Stimulated activated CD8-positive, alpha-beta memory T cell treated with anti-CD3 and anti-CD28 coated beads, Interleukin-12 subunit alpha, Interleukin-12 subunit beta, amount 100 ng/mL, for 24 hours (primary cell): ENCODE data around the gene CMTM1.
"Not testable (repeated sequence)": the region's sequence is repeated elsewhere in the genome, so short reads cannot be mapped to it uniquely, and the experiment has no call there.

Source experiments
- DNase-seq: peaks from one replicate; pipeline ENCODE4 v3.0.0-alpha.2; 2020; ENCODE audit errors: extremely low read depth

The CMTM1 gene

DNA sequence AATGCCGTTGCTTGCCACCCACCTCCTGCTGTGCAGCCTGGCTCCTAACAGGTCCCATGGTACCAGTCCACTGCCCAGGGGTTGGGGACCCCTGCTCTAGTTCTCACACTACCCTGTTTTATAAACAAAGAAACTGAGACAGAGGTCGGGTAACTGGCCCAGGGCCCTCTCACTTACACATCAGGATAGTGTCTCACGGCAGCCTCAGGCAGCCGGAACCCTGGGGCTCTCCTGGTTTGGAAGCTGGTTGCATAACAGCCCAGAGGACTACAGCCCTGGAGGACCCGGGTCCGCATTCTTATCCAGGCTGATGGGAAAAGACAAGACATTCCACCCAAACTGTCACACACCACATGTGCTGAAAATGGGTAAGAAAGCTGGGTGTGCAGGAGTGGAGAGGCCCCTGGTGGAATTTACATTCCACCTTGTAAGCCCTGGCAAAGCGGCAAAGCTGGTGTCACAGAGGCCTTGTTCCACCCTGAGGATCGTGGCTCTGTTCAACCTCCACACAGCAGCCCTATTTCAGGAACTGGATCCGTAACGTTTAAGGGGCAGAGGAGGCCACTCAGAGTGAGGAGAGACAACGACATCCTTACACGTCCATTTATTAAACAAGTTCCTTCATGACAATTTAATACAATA, 48.0 kb downstream of the CMTM1 start:
- no peak for DNase-seq

DNA sequence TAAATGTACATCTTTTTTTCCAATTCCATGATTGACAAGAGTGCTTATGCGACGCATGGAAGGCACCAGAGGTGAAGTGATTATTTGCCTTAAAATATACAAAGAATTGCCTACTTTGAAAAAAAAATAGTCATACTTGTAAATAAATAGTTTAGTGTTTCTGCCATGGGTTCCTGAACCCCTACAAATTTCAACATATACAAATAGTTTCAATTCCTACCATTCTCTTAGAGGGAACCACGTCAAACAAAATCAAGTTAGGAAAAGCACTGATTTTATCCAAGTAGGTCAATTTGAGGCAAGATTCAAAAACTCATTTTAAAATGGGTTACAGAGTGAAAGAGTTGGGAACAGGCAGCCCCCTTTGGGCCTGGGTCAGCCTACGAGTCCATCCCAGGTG, 49.9 kb downstream of the CMTM1 start:
- DNase-seq, result no peak

DNA sequence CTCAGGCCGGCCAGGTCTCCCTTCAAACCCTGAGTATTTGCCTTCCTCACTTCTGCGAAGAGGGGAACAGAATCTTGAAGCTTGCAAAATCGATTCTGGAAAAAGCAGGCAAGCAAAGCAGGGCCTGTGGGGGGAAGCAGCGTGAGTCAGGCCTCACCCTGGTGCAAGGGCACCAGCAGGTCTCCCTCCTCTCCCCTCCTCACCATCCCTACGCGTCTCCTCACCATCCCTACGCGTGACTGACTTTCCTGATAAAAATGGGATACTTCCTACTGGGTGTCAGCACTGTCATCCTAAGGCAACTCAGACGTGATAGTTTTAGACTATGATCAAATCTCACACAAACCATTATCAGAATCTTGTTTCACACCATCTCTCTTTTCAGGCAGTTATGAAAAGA, 50.4 kb downstream of the CMTM1 start:
- DNase-seq, result no peak

DNA sequence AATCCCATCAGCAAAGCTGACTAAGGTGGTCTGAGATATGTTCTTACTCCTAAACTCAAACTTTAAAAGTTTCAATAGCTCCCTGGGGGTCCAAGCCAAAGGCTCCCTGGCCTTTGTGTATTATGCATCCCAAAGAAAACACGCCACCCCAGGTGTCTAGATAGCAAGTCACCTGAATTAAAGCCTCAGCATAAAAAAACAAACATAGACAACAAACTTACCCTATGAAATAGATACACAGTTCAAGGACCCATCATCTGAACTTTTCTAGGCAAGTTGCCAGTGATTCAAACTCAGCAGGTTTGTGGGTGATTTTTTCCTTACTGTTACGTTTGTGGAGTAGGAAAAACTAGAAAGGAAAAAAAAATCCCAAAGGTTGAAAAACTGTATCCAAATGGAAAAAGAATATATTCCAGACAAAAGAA, 50.8 kb downstream of the CMTM1 start:
- no peak for DNase-seq

DNA sequence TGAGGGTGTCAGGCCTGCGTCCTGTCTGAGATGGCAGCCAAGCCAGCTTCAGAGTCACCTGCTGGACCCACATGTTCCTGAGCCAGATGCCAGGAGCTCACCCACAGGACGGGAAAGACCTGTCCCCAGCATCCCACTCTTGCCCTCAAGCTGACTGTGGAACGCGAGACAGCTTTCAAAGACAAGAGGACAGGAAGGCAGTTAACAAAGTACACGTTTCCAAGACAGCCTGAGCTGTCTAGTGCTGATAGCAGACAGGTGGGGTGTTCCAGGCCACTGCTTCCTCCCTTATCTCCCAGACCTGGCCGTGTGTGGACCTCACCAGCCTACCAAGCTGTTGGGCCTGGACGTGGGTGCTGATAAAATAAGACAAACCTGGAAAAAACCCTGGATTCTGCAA, 51.5 kb downstream of the CMTM1 start:
- DNase-seq, result no peak

DNA sequence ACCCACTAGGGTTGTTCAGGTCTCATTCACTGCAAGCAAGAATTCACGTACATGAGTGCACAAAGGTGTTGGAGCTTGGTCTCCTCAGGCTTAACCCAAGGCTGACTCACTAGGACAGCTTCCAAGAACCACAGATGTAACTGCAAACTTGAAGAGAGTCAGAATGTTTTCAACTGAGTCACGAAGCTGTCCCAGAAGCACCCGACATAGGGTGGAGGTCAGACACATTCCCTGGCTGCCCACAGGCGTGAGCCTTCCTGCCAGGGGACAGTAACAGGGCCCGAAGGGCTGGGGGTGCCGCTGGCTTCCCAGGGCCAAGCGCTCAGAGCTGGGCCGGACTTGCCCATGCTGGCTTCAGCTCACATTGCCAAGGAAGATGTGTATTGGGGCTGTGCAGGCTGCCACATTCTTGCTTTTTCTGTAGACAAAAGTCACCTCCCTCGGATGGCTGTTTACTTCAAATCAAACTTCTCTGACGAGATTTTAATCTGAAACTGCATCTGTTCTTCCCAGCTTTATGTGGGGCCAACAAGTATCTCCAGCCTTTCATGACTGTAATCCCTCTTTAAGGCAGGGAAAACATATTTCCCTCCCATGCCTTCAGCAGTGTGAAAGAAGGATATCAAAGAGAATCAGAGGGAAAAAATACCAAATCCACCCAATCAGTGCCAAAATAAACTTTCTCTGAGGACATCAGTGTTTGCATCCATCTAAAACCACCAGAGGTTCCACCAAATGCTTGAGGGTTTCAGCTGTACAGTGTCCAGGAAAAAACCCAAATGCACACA, 52.5 kb downstream of the CMTM1 start:
- no peak for DNase-seq

DNA sequence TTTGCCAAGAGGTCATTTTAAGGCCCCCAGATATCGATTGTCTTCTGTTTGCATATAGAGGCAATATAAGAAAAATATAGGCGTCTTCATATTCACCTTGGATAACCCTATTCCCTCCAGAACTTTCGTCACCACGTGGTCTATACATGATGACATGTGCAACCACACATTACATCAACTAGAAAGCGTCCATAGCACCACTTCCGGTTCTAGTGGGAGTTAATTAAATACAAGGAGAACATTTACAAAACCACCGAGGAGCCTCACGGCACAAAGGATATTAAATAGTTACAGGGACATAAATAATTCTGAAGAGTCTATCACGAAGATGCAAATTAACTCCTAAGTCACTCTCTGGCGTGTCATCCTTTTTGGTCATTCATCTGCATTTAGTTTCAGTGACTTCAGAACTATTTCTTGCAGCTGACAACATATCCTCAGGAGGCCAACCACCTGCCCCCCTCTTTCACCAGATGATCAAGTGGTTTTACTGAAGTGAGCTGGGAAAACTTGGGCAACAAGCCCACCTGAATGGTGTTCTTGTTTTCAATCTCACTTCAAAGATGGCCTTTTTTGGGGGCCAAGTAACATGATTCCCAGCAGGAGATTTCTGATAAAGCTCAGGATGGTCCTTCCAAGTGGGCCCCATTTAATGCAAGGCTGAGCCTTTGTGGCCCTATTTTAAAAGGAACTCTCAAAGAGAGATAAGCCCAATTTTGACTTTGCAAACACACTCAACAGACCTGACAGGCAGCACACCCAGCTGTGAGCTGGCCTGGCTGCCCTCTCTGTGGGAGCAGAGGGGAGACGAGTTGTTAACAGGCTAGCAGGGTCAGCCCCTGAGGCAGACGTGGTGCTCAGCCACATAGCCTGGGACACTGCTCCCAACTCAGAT, 53.5 kb downstream of the CMTM1 start:
- DNase-seq, result no peak

DNA sequence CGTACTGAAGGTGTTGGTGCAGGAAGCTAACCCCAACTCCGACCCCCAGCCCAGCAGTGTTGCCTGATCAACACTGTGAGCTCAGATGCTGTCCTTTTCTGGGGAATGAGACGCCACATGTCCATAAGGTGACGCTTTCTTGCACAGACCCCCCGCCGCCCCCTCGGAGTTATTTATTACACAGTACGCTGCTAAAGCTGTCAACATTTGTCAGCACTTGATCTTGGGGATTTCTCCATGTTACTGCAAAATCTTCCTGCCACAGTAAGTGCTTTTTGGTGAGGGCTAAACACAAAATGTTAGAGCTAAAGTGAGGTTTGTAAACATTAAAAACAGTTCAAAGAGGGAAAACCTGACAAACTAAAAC, 54.2 kb downstream of the CMTM1 start:
- no peak for DNase-seq

DNA sequence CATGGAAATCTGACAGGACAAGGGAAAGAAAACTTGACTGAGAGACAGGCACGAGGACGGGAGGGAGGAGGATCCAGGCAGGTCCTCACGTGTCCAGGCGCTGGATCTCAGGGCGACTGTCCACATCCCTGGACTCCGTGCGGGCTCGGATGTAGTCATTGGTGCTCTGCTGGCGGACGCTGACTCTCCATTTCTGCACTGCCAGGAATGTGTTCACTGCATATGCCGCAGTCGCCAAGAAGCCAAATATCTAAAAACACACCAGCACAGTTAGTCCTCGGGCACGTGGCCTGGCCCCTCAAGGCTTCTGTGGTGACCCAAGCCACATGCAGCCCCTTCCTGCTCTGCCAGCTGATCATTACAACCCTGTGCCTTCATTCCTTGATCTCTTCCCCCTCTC, 55.7 kb downstream of the CMTM1 start:
- DNase-seq, result no peak

DNA sequence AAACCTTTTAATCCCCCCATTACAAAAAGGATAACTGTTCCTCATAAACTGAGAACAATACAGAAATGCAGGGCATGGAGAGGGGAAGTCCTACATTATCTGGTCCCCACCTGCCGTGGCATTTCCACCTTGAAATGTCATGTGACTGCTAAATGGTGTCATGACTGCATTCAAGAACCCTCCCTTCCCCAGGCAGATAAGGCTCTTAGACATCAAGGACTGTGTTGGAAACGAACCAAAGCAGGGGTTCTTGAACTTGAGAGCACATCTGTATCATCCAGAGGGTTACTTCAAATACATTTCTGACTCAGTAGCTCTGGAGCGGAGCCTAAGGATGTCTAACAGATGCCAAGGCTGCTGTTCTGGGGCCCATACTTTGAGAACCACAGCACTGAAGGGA, 56.6 kb downstream of the CMTM1 start:
- DNase-seq, result no peak

DNA sequence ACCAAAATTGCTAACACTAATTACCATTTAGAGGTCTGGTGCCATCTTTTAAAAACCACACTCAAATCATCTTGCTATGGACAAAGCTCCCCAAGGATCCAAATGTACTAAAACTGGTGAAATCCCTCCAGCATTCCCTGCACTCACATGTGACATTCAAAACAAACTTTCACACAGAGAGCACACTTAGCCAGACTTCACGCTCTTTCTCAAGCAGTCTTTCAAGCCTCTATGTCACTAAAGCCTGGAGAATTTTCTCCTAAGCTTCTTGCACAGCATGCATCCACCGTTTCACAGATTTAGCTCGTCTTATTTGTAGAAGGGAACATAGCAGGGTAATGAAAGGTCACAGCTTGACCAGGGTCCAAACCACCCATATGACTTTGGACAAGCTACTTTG, 57.5 kb downstream of the CMTM1 start:
- DNase-seq, result no peak

DNA sequence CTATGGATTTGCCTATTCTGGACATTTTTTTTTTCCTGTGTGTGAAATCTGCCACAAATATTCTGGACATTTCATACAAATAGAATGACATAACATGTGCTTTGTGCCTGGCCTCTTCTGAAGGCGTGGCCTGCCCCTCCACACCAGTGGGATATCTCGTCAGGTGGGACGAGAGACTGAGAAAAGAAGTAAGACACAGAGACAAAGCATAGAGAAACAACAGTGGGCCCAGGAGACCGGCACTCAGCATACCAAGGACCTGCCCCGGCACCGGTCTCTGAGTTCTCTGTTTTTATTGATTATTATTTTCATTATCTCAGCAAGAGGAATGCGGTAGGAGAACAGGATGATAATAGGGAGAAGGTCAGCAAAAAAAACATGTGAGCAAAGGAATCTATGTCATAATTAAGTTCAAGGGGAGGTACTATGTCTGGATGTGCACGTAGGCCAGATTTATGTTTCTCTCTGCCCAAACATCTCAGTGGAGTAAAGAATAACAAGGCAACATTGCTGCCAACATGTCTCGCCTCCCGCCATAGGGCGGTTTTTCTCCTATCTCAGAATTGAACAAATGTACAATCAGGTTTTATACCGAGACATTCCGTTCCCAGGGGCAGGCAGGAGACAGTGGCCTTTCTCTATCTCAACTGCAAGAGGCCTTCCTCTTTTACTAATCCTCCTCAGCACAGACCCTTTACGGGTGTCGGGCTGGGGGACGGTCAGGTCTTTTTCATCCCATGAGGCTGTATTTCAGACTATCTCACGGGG, 61.6 kb downstream of the CMTM1 start:
- DNase-seq, result not testable (repeated sequence)
